Stimulated activated naive CD8-positive, alpha-beta T cell treated with anti-CD3 and anti-CD28 coated beads, Interleukin-15, Interleukin-2, amounts not matched to agents 100 ng/mL and 50 ng/mL, for 24 hours (primary cell): Measurements from ENCODE around the gene PEMT.

Source experiments
- H3K27ac Mint-ChIP-seq: one replicate; pipeline ENCODE4 v1.8.0; 2021; ENCODE audit warnings: mild to moderate bottlenecking, mixed read lengths
- H3K27me3 Mint-ChIP-seq: one replicate; pipeline ENCODE4 v1.8.0; 2021; ENCODE audit warnings: mixed read lengths
- H3K36me3 Mint-ChIP-seq: one replicate; pipeline ENCODE4 v1.8.0; 2021; ENCODE audit warnings: low read depth, mixed read lengths
- H3K4me1 Mint-ChIP-seq: one replicate; pipeline ENCODE4 v1.8.0; 2021; ENCODE audit warnings: low read depth, mixed read lengths
- H3K4me3 Mint-ChIP-seq: one replicate; pipeline ENCODE4 v1.8.0; 2021; ENCODE audit warnings: mild to moderate bottlenecking, mixed read lengths
- H3K9me3 Mint-ChIP-seq: one replicate; pipeline ENCODE4 v1.8.0; 2021; ENCODE audit warnings: mixed read lengths

Gene PEMT

GRCh38 chr17:17505610-17506171 lies 85.8 kb downstream of the PEMT start:
- H3K4me3 Mint-ChIP-seq = no peak overlapping the region

GRCh38 chr17:17505151-17505550 lies 86.4 kb downstream of the PEMT start:
- H3K4me1 Mint-ChIP-seq = peaks cover 3% of the 10 kb centered on the region
- H3K36me3 Mint-ChIP-seq = no peaks in the 10 kb centered on the region
- peaks cover 3% of the 10 kb centered on the region for H3K27me3 Mint-ChIP-seq
- no peak overlapping the region for H3K27ac Mint-ChIP-seq
- H3K9me3 Mint-ChIP-seq = no peaks in the 10 kb centered on the region
- H3K4me3 Mint-ChIP-seq = no peak overlapping the region

More at GRCh38 chr17:17505610-17506171, 85.8 kb downstream of the PEMT start:
- Mint-ChIP-seq H3K27ac (no peak overlapping the region), H3K4me1 (peaks cover 8% of the 10 kb centered on the region), H3K36me3 (no peaks in the 10 kb centered on the region), H3K27me3 (no peaks in the 10 kb centered on the region), H3K9me3 (no peaks in the 10 kb centered on the region)

GRCh38 chr17:17504341-17505140 lies 87.0 kb downstream of the PEMT start:
- no peaks in the 10 kb centered on the region for H3K36me3 Mint-ChIP-seq
- H3K4me1 Mint-ChIP-seq = no peaks in the 10 kb centered on the region
- H3K9me3 Mint-ChIP-seq = no peaks in the 10 kb centered on the region
- H3K4me3 Mint-ChIP-seq = no peak overlapping the region
- peaks cover 3% of the 10 kb centered on the region for H3K27me3 Mint-ChIP-seq
- H3K27ac Mint-ChIP-seq = no peak overlapping the region

- Mint-ChIP-seq H3K27me3 (peaks cover 3% of the 10 kb centered on the region), H3K9me3 (no peaks in the 10 kb centered on the region), H3K36me3 (no peaks in the 10 kb centered on the region), H3K27ac (no peak overlapping the region), H3K4me3 (no peak overlapping the region), H3K4me1 (no peaks in the 10 kb centered on the region)
These were observed 87.9 kb downstream of the PEMT start for GRCh38 chr17:17503566-17504130.

- Mint-ChIP-seq H3K36me3 (no peaks in the 10 kb centered on the region), H3K4me3 (no peak overlapping the region), H3K9me3 (no peaks in the 10 kb centered on the region), H3K27me3 (peaks cover 3% of the 10 kb centered on the region), H3K4me1 (no peaks in the 10 kb centered on the region), H3K27ac (no peak overlapping the region)
These were observed 88.6 kb downstream of the PEMT start for GRCh38 chr17:17502741-17503565.

- Mint-ChIP-seq H3K27me3 (peaks cover 3% of the 10 kb centered on the region), H3K36me3 (no peaks in the 10 kb centered on the region), H3K9me3 (no peaks in the 10 kb centered on the region), H3K27ac (no peak overlapping the region), H3K4me1 (peaks cover 4% of the 10 kb centered on the region), H3K4me3 (no peak overlapping the region)
These were observed 90.4 kb downstream of the PEMT start for GRCh38 chr17:17500999-17501605.

- peaks cover 15% of the 10 kb centered on the region for H3K27me3 Mint-ChIP-seq
- H3K27ac Mint-ChIP-seq = no peak overlapping the region
- no peaks in the 10 kb centered on the region for H3K9me3 Mint-ChIP-seq
- H3K4me3 Mint-ChIP-seq = no peak overlapping the region
- peaks cover 16% of the 10 kb centered on the region for H3K4me1 Mint-ChIP-seq
- no peaks in the 10 kb centered on the region for H3K36me3 Mint-ChIP-seq
These were observed 91.9 kb downstream of the PEMT start for GRCh38 chr17:17499402-17500145.

GRCh38 chr17:17498606-17499301 lies 92.8 kb downstream of the PEMT start:
- Mint-ChIP-seq H3K36me3 (no peaks in the 10 kb centered on the region), H3K27me3 (peaks cover 17% of the 10 kb centered on the region), H3K4me3 (no peak overlapping the region), H3K4me1 (peaks cover 17% of the 10 kb centered on the region), H3K9me3 (no peaks in the 10 kb centered on the region), H3K27ac (no peak overlapping the region)

GRCh38 chr17:17497845-17498520 lies 93.5 kb downstream of the PEMT start:
- H3K4me1 Mint-ChIP-seq = peaks cover 17% of the 10 kb centered on the region
- H3K27ac Mint-ChIP-seq = no peak overlapping the region
- H3K9me3 Mint-ChIP-seq = no peaks in the 10 kb centered on the region
- no peaks in the 10 kb centered on the region for H3K36me3 Mint-ChIP-seq
- peaks cover 17% of the 10 kb centered on the region for H3K27me3 Mint-ChIP-seq
- no peak overlapping the region for H3K4me3 Mint-ChIP-seq

GRCh38 chr17:17497065-17497844 lies 94.3 kb downstream of the PEMT start:
- Mint-ChIP-seq H3K36me3 (peaks cover 5% of the 10 kb centered on the region), H3K9me3 (no peaks in the 10 kb centered on the region), H3K4me1 (peaks cover 17% of the 10 kb centered on the region), H3K27me3 (peaks cover 17% of the 10 kb centered on the region), H3K4me3 (peak overlapping the region; percentile 47), H3K27ac (no peak overlapping the region)

- peak within 1 kb of the TSS; percentile 74 for H3K4me3 Mint-ChIP-seq
- peaks cover 17% of the 10 kb centered on the region for H3K27me3 Mint-ChIP-seq
- peaks cover 17% of the 10 kb centered on the region for H3K4me1 Mint-ChIP-seq
- no peaks in the 10 kb centered on the region for H3K9me3 Mint-ChIP-seq
- no peak within 1 kb of the TSS for H3K27ac Mint-ChIP-seq
- peaks cover 14% of the 10 kb centered on the region for H3K36me3 Mint-ChIP-seq
These were observed 95.1 kb downstream of the PEMT start, which contains the start of gene RASD1 for GRCh38 chr17:17496189-17497064. Gene RASD1 (minus strand): TSS chr17:17496395. CDS start chr17:17496181, 214 bp downstream.
